HepG2 (cell line): ENCODE data around the gene ULK3. TPM values are rescaled to one million over a fixed set of nuclear protein-coding genes. Genes with fewer than 3 reads are reported as not detected.

Experiments used
- microRNA-seq: library from miRNA; unstranded; fragments of <30 nt; microRNA quantifications from one replicate; pipeline ENCODE4, GENCODE V29; 2020
- polyA plus RNA-seq, 8 experiments: library from polyadenylated mRNA; depleted of rRNA in 3 of 8; stranded (reverse) in 7 of 8; unstranded in 1 of 8; fragments of >200 nt; fragmentation: Illumina TruSeq in 4 of 8; extraction: Trizol in 4 of 8; gene quantifications; 2 replicates each; pipeline versions ENCODE4 v1.2.1 to v1.2.3, GENCODE V29; 2011 to 2016; ENCODE audit warnings: low read depth in 4 of 8, missing spikeins in 1 of 8, mixed read lengths in 1 of 8; ENCODE audit not compliant: insufficient read depth in 1 of 8
- small RNA-seq, 3 experiments: library from RNA; depleted of rRNA; stranded (forward); fragments of <200 nt; gene quantifications; one replicate each; pipeline ENCODE3, GENCODE V24; 2012; ENCODE audit warnings: low read depth in 2 of 3, low replicate concordance in 1 of 3; ENCODE audit not compliant: insufficient read length in 3 of 3, insufficient read depth in 2 of 3
- total RNA-seq, 5 experiments: library from RNA; depleted of rRNA; stranded (reverse); fragments of >200 nt; fragmentation: Illumina TruSeq; extraction: Trizol; gene quantifications; 2 replicates each; pipeline ENCODE4 v1.2.3, GENCODE V29; 2016; ENCODE audit warnings: low read depth in 1 of 5

ULK3 gene
- total and polyA plus RNA-seq, 2 of the 13 experiments (the other 11 are each of a cell fraction or from before 2014, with no cell fraction given), result 15.2 to 23.7 TPM

Small RNA genes lying within 50 kb of the gene (microRNA-seq; reads per million reads assigned to microRNA genes)
- gene MIR4513 (not detected), gene MIR6882 (0.51 reads per million)

Small RNA genes lying within 50 kb of the gene (small RNA-seq; reads per million reads assigned to genes)
- 0 reads per million in 3 experiments for gene CPLX3
- gene MIR4513, result 0 reads per million in 3 experiments
- 0 to 0.97 (median 0) reads per million in 3 experiments for gene MIR6882

Other genes starting within 250 kb of the ULK3 start
- gene CLK3, start 227.3 kb downstream of the ULK3 start, total RNA-seq (2016; rRNA removed; fragmentation: Illumina TruSeq; extraction: Trizol), result 31.4 and 41.5 TPM in 2 replicates
- 82.0 and 89.1 TPM in 2 replicates for gene CLK3, start 227.3 kb downstream of the ULK3 start, polyA plus RNA-seq (2011; rRNA removed)
- gene EDC3, start 147.1 kb downstream of the ULK3 start, total RNA-seq (2016; rRNA removed; fragmentation: Illumina TruSeq; extraction: Trizol), result 17.4 and 24.3 TPM in 2 replicates
- 32.0 and 40.9 TPM in 2 replicates for gene EDC3, start 147.1 kb downstream of the ULK3 start, polyA plus RNA-seq (2011; rRNA removed)
- 4.1 and 7.9 TPM in 2 replicates for gene CYP1A1, start 117.6 kb downstream of the ULK3 start, total RNA-seq (2016; rRNA removed; fragmentation: Illumina TruSeq; extraction: Trizol)
- 8.0 and 11.0 TPM in 2 replicates for gene CYP1A1, start 117.6 kb downstream of the ULK3 start, polyA plus RNA-seq (2011; rRNA removed)
- not detected in 2 replicates for gene CYP1A2, start 94.3 kb downstream of the ULK3 start, total RNA-seq (2016; rRNA removed; fragmentation: Illumina TruSeq; extraction: Trizol)
- 0.07 and 0.09 TPM in 2 replicates for gene CYP1A2, start 94.3 kb downstream of the ULK3 start, polyA plus RNA-seq (2011; rRNA removed)
- gene CSK, start 61.1 kb downstream of the ULK3 start, total RNA-seq (2016; rRNA removed; fragmentation: Illumina TruSeq; extraction: Trizol), result 20.6 and 21.3 TPM in 2 replicates
- 12.5 and 18.8 TPM in 2 replicates for gene CSK, start 61.1 kb downstream of the ULK3 start, polyA plus RNA-seq (2011; rRNA removed)
- gene LMAN1L, start 30.3 kb downstream of the ULK3 start, total RNA-seq (2016; rRNA removed; fragmentation: Illumina TruSeq; extraction: Trizol), result not detected in 2 replicates
- not detected in 2 replicates for gene LMAN1L, start 30.3 kb downstream of the ULK3 start, polyA plus RNA-seq (2011; rRNA removed)
- gene CPLX3, start 16.5 kb downstream of the ULK3 start, total RNA-seq (2016; rRNA removed; fragmentation: Illumina TruSeq; extraction: Trizol), result not detected in 2 replicates
- gene CPLX3, start 16.5 kb downstream of the ULK3 start, polyA plus RNA-seq (2011; rRNA removed), result not detected in 2 replicates
- 23.6 and 34.8 TPM in 2 replicates for gene SCAMP2, start 30.2 kb upstream of the ULK3 start, total RNA-seq (2016; rRNA removed; fragmentation: Illumina TruSeq; extraction: Trizol)
- 121 and 137 TPM in 2 replicates for gene SCAMP2, start 30.2 kb upstream of the ULK3 start, polyA plus RNA-seq (2011; rRNA removed)
- gene MPI, start 46.9 kb upstream of the ULK3 start, total RNA-seq (2016; rRNA removed; fragmentation: Illumina TruSeq; extraction: Trizol), result 36.9 and 49.7 TPM in 2 replicates
- gene MPI, start 46.9 kb upstream of the ULK3 start, polyA plus RNA-seq (2011; rRNA removed), result 63.5 and 66.7 TPM in 2 replicates
- 18.0 and 36.6 TPM in 2 replicates for gene FAM219B, start 63.7 kb upstream of the ULK3 start, total RNA-seq (2016; rRNA removed; fragmentation: Illumina TruSeq; extraction: Trizol)
- 50.2 and 52.3 TPM in 2 replicates for gene FAM219B, start 63.7 kb upstream of the ULK3 start, polyA plus RNA-seq (2011; rRNA removed)
- 217 and 218 TPM in 2 replicates for gene COX5A, start 94.9 kb upstream of the ULK3 start, total RNA-seq (2016; rRNA removed; fragmentation: Illumina TruSeq; extraction: Trizol)
- 132 and 158 TPM in 2 replicates for gene COX5A, start 94.9 kb upstream of the ULK3 start, polyA plus RNA-seq (2011; rRNA removed)
- gene RPP25, start 113.6 kb upstream of the ULK3 start, total RNA-seq (2016; rRNA removed; fragmentation: Illumina TruSeq; extraction: Trizol), result 0.08 and 0.11 TPM in 2 replicates
- 0.04 and 0.05 TPM in 2 replicates for gene RPP25, start 113.6 kb upstream of the ULK3 start, polyA plus RNA-seq (2011; rRNA removed)
- gene SCAMP5, start 152.4 kb upstream of the ULK3 start, total RNA-seq (2016; rRNA removed; fragmentation: Illumina TruSeq; extraction: Trizol), result 31.1 and 34.3 TPM in 2 replicates
- gene SCAMP5, start 152.4 kb upstream of the ULK3 start, polyA plus RNA-seq (2011; rRNA removed), result 49.0 and 58.1 TPM in 2 replicates
- gene PPCDC, start 180.4 kb upstream of the ULK3 start, total RNA-seq (2016; rRNA removed; fragmentation: Illumina TruSeq; extraction: Trizol), result 9.9 and 12.3 TPM in 2 replicates
- 12.8 and 13.9 TPM in 2 replicates for gene PPCDC, start 180.4 kb upstream of the ULK3 start, polyA plus RNA-seq (2011; rRNA removed)